Measurements from ENCODE around the gene BFSP2.

Gene BFSP2

GRCh38 chr3:133400006-133400515 lies at the start of gene BFSP2:
Gene BFSP2 (plus strand): TSS chr3:133400056. CDS start chr3:133400084, 28 bp downstream.
- no peak for DNase-seq

- no peak for DNase-seq
Observed at GRCh38 chr3:133354721-133355120, 45.1 kb upstream of the BFSP2 start.

GRCh38 chr3:133360476-133360875 lies 39.4 kb upstream of the BFSP2 start:
- no peak for DNase-seq

GRCh38 chr3:133361011-133361410 lies 38.8 kb upstream of the BFSP2 start:
- DNase-seq: no peak

- DNase-seq: no peak
Observed at GRCh38 chr3:133361435-133361834, 38.4 kb upstream of the BFSP2 start.

- DNase-seq: no peak
Observed at GRCh38 chr3:133362539-133362938, 37.3 kb upstream of the BFSP2 start.

GRCh38 chr3:133364704-133365103 lies 35.2 kb upstream of the BFSP2 start:
- no peak for DNase-seq

GRCh38 chr3:133366921-133367320 lies 32.9 kb upstream of the BFSP2 start:
- DNase-seq: no peak

- DNase-seq: no peak
Observed at GRCh38 chr3:133367403-133367802, 32.5 kb upstream of the BFSP2 start.

- DNase-seq: no peak
Observed at GRCh38 chr3:133367956-133368355, 31.9 kb upstream of the BFSP2 start.

GRCh38 chr3:133368371-133369067 lies 31.3 kb upstream of the BFSP2 start:
- no peak for DNase-seq

- DNase-seq: no peak
Observed at GRCh38 chr3:133369068-133369440, 30.8 kb upstream of the BFSP2 start.

GRCh38 chr3:133371181-133371580 lies 28.7 kb upstream of the BFSP2 start:
- no peak for DNase-seq

- no peak for DNase-seq
Observed at GRCh38 chr3:133371676-133372075, 28.2 kb upstream of the BFSP2 start.

- no peak for DNase-seq
Observed at GRCh38 chr3:133374708-133375402, 25.0 kb upstream of the BFSP2 start.

- DNase-seq: no peak
Observed at GRCh38 chr3:133375403-133375745, 24.5 kb upstream of the BFSP2 start.

- DNase-seq: no peak
Observed at GRCh38 chr3:133376810-133377209, 23.0 kb upstream of the BFSP2 start.

GRCh38 chr3:133377396-133377795 lies 22.5 kb upstream of the BFSP2 start:
- DNase-seq: no peak

- DNase-seq: no peak
Observed at GRCh38 chr3:133379926-133380325, 19.9 kb upstream of the BFSP2 start.

GRCh38 chr3:133380481-133381225 lies 19.2 kb upstream of the BFSP2 start:
- DNase-seq: no peak

GRCh38 chr3:133381346-133382109 lies 18.3 kb upstream of the BFSP2 start:
- no peak for DNase-seq

GRCh38 chr3:133383175-133383574 lies 16.7 kb upstream of the BFSP2 start:
- DNase-seq: no peak

GRCh38 chr3:133383741-133384140 lies 16.1 kb upstream of the BFSP2 start:
- DNase-seq: no peak

Data from GOT3 (cell line).